Inflammatory macrophage treated with lipopolysaccharide for 1 hour (primary cell): ENCODE results near the gene DNAJC27.

ENCODE experiments used
- DNase-seq, 2 donors: peaks; one replicate each; pipeline ENCODE4 v3.0.0-alpha.2; 2020 to 2022

The DNAJC27 gene

DNA sequence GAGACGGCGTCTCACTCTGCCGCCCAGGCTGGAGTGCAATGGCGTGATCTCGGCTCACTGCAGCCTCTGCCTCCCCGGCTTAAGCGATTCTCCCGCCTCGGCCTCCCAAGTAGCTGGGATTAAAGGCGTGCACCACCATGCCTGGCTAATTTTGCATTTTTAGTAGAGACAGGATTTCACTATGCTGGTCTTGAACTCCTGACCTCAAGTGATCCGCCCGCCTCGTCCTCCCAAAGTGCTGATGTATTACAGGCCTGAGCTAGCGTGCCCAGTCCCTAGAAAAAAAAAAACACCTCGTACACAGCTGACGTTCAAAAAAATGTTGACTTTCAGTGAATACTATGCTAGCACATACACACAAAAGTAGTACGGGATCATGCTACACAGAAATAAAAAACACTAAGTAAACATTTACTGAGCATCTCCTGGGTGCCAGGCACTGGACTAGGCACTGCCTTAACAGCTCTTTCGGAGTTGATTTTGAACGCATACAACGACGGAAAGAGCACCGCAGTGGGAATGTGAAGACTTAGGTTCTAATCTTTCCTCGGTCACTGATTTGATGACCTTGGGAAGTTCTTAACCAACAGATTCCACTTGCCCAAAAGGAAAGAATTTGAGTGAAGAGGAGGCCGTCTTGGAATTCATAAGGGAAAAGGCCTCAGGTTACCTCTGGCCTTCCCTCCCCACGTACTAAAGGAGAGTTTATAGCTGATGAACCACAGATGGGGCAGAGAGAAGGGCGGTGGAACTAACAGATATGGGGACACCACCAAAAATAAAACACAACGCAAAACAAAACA lies 1.1 kb downstream of the DNAJC27 start:
- DNase-seq: no peak

DNA sequence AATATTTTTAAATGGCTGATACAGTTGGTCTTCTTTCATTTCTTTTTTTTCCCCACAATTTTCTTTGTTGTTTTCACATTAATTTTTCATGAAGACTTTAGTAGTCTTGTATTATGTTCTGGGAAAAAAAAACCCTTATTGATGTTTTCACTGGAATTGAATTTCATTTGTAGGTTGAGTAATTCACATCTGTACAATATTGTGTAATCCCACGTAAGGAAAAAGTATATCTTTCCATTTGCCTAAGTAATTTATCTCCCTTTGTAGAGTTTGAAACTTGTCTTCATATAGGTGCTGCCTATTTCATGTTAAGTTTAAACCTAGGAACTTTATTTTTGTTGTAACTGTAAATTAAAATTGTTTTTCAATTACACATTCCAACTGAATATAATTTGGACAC lies 2.0 kb downstream of the DNAJC27 start:
- no peak for DNase-seq

DNA sequence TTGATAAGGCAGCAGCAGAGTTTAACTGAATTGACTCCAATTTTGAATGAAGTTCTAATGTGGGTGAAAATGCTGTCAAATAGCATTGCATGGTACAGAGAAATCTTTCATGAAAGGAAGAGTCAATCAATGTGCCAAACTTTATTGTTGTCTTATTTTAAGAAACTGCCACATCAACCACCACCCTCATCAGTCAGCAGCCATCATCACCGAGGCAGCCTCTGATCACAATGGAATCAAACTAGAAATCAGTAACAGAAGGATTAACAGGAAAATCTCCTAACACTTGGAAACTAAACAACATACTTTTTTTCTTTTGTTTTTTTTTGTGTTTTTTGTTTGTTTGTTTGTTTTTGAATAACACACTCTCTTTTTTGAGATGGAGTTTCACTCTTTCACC lies 9.9 kb downstream of the DNAJC27 start:
- no peak for DNase-seq

DNA sequence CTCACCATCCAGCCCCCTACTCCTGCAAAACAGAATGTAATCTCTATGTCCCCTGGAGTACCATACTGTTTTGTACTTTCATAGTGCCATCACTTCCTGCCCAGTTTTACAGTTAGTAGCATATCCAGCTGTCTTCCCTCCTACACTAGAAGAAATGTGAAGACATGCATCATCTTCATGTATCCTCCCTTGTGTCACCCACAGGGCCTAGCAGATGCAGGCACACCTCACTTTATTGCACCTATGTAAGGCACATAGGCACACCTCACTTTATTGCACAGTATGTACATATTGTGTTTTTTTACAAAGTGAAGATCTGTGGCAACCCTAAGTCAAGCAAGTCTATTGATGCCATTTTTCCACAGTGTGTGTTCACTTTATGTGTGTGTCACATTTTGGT lies 12.0 kb downstream of the DNAJC27 start:
- no peak for DNase-seq

DNA sequence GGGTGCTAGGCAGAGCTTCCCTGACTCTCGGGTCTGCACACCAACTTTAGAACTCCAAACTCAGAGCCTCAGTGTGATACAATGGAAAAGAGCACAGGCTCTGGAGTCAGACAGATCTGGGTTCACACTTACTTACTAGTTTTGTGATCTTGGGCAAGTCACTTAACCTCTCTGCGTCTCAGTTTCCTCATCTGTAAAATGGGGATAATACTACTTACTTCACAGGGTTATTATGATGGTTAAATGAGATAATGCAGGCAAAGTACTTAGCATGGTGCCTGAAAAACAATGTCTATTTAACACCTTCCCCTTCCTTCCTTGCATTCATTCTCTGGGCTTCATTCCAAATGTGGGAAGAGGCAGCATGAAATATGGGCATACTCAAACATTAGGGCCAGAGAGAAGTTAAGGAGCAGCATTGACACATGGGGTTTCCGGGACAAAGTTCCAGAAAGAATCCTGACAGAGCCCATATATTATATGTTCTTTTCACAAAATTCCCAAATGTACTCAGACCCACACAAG lies 13.3 kb downstream of the DNAJC27 start:
- DNase-seq: no peak

DNA sequence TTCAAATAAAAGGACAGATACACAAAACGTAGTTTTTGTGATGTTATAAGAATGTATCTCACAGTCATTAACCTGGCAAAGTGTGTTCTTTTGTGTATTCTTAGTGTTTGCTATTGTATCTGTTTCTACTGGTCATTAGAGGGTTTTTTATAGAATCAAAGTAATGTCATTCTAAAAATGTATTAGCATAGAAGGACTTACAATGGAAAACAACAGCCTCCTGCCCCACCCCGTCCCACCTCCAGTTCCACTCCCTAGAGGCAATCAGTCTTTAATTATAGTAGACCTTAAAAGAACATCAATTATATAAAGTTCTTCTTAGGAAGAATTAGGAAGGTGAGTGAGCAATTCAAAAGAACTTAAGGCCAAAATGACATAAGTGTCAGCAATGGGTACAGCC lies 13.8 kb downstream of the DNAJC27 start:
- DNase-seq: no peak

DNA sequence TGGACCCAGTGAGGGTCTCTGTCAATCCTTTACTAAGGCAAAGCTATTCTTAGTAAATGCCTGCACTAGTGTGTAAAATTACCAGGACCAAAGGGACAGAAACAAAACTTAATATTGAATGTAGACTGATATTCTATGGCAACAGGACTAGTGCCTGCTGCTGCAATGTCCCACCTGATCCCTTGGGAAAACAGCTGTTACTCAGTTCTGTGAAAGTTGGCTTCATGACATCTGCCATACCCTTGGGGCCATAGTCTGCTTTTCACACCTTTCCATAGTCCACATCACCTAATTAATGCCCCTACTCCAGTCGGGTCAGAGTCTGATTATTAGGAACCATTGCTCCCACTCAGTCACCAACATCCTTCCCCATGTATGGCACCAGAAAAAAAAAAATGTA lies 14.5 kb downstream of the DNAJC27 start:
- no peak for DNase-seq

DNA sequence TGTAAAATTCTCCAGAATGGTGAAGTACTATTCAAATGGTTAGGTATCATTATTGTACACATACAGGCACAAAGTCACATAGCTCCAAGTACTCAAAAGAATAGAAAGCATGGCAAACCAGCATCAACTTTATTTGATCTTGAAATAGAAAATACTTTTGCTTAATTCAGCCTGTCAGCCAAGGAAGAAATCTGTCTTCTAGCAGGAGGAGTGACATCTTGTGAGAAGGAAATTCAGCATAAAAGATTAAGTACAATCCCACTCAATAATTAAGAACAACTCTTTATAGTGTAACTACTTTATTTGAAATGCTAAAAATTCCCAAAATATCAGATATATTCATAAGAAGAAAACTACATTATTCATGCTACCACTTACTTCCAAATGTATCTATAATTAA lies 15.8 kb downstream of the DNAJC27 start:
- DNase-seq: no peak

DNA sequence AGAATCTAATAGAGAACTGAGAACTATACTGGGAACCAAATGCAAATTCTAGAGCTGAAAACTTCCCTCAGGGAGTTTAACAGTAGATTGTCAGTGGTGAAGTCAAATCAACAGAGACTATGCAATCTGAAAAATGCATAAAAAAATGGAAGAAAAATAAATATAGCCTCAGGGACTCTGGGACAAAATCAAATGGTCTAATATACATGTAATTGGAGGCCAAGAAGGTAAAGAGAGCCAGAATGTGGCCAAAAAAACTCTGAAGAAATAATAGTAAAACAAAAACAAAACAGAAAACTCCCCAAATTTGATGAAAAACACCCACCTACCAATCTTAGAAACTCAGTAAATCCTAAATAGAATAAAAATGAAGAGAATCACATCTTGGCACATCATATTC lies 16.5 kb downstream of the DNAJC27 start:
- no peak for DNase-seq

DNA sequence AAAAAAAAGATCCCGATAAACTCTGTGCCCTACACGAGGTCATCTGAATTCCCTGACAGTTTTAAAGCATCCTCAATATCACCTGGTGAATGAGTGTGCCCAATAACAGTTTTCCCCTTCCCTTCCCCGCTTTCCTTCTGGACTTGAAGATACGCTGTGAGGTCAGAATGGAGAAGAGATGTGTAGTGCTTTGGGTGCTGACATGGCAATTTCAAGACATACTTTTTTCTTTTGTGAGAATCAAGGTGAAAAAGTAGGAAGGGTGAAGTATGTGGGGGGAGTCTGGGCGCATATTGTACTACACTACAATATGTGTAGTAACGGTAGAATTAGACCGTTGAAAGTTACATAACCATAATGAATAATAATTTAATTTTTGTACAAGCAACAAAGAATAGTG lies 21.7 kb downstream of the DNAJC27 start:
- no peak for DNase-seq

DNA sequence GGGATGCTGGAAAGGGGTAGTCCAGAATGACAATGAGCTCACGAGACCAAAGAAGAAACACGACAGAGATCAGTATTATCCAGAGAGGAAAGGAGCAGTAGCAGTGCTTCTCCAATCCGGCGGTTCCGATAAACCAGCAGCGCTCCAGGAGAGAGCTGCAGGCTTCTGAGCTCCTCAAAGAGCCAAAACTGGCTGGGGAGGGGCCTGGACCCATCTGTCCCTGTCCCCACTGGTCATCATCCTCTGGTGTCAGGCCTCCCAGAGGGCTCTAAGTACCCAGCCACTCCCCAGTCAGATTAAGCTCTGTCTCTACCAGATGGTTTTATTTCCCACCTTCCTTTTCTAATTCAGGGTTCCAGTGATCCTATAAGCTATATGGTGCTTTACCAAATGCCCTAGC lies 23.2 kb downstream of the DNAJC27 start:
- no peak for DNase-seq

DNA sequence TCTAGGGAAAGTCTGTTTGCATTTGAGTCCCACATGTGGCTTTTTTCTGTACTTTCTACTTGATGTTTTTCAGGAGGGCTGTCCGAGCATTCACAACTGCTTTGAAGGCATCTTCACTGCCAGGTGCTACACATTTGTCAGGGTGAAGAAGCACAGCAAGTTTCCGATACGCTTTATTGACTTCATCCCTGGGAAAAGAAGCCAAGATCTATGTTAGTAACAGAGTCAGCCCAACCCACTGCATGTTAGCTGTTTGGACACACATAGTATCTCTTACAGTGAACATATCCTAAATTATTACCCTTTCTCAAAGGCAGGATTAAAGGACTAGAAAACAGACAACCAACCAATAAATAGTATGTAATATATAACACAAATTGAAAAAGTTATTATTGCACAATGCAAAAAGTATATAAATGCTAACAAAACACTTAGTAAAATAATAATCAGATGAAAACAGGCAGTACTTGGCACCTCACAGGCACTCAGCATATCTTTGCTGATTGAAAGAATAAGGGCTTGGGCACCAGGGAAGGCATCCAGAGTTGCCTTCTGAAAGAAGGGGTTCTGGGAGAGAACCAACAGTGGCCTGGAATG lies 24.1 kb downstream of the DNAJC27 start:
- DNase-seq: no peak

DNA sequence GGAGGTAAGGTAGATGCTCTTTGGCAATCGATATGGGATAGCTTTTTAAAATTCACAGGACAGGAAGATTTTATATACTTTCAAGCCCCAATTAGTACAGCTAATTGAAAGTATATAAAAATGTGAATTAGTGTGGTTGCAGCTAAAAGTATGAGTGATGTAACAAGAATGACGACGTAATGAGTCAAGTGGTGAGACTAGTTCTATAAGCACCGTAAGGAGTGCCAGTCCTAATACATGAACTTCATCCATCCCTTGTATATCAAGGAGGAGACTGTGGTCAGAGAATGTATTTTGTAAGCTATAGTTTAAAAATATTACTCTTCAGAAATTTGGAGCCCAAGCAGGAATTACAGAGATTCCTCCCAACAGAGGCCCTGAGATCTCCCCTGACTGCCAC lies 25.8 kb downstream of the DNAJC27 start:
- no peak for DNase-seq

DNA sequence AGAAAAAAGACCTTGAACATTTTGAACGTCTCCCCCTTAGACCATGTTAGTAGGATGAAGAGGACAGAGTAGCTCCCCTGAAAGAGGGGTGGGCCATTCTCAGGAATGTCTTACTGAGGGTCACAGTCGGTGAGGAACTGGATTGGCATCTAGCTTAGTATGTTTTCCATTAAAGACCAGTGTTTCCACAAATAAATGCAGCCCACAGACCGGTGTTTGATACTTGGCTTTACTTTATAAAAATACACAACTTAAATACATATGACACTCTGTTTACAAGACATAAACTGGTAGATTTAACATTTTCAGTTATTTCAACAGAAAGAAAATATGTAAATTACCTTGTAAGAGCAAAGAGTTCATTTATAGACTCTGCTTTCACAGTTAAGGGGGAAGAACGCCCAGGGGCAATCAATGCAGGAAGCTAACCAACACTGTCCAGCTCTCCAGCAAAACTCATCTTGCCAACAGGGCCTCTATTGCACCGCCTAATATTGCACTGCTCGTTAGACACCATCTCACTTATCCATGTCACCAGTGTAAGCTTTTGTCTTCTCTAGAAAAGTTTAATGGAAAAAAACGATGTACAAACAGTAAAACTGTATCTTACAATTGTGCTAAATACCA lies 28.2 kb downstream of the DNAJC27 start:
- no peak for DNase-seq

DNA sequence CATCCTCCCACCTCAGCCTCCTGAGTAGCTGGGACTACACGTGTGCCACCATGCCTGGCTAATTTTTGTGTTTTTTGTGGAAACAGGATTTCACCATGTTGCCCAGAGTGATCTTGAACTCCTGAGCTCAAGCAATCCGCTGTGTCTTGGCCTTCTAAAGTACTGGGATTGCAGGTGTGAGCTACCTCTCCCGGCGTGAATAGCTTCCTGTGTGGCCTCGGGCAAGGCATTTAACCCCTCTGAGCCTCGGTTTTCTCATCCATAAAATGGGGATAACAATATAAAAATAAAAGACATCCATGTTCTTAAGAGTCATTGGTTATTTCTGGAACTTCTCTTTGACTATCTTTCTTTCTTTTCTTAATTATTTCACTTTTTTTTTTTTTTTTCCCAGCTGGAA lies 32.4 kb downstream of the DNAJC27 start:
- no peak for DNase-seq

DNA sequence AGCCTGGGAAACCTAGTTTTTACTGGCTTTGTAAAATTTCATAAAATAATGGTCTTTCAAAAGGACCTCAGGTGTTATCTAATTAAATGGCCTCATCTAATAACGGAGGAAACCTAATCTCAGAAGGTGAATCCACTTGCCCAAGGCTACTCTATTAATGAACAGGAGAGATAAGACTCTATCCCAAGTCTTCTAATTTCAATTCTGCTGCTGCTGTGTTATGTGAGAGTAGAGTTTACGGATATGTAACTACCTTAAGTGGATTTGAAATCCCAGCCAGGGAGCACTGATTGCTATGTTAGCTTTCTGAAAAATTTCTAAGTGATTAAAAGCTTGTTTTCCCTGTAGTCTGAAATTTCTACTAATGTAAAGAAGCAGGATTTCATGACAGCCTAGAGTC lies 34.5 kb downstream of the DNAJC27 start:
- no peak for DNase-seq

DNA sequence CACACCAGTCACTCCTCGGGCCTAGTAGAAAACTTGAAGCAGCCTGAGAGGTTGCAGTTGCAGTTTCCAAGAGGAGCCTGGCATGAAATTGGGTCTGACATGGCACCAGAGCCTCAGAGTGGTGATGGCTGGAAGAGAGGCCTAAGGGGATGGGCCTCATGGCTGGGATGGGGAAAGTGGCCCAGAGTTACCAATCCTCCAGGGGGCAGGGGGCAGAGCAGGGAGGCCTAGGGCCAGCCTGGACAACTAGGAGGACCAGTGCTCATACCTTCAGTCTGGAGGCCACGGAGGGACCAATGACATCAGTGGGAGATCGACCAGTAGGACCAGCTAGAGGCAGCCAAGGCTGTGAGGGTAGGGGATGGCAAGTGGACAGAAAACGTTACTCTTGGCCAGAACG lies 36.6 kb downstream of the DNAJC27 start:
- no peak for DNase-seq

DNA sequence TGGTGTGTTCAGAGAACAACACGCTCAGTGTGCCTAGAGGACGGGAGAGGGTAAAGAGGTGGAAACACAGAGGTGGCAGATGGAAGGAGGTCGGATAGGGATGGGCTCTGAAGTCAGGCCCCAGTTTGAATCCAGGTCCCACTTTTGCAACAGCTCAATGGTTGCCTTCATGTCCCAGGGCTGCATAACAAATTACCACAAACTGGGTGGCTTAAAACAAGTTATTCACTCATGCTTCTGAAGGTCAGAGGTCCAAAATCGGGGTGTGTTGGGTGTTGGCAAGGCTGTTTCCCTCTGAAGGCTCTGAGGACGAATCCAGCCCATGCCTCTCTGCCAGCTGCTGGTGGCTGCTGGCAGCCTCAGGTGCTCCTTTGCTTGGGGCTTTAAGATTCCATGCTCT lies 39.0 kb downstream of the DNAJC27 start:
- DNase-seq: no peak

DNA sequence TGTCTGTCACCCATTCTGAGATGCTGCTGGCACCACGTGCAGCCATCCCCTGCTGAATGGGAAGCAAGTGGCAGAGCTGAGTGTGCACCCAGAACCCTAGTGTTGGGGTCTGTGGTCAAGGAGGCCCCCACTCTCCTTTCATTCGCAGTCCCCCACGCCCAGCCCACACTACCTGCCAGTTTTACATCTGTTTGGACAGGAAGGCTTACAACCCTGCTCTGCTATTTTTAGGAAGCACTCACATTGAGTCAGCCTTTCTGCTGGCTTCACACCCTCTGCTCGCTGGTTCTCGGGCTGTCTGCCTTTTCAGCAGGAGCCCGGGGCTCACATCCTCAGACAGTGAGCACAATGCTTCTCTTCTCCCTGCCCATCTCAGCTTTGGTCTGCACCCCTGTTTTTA lies 41.0 kb downstream of the DNAJC27 start:
- DNase-seq: no peak

DNA sequence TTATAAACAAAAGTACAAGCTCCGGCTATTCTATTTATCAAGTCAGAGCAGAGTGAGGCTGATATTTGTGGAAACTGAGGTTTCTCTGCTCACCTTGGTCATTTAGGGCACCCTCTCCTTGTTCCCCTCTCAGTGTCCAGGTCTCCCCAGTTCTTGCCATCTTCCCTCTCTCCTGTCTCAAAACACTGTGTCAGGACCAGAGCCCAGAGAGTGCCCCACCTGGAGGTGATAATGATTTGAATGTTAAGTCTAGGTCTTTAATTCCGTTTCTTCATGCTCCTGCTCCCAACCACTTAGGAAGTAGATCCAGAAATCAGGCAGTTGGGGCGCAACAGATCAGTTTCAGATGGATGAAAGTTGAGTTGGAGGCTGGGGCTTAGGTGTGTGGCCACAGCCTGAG lies 42.5 kb downstream of the DNAJC27 start:
- DNase-seq: no peak

DNA sequence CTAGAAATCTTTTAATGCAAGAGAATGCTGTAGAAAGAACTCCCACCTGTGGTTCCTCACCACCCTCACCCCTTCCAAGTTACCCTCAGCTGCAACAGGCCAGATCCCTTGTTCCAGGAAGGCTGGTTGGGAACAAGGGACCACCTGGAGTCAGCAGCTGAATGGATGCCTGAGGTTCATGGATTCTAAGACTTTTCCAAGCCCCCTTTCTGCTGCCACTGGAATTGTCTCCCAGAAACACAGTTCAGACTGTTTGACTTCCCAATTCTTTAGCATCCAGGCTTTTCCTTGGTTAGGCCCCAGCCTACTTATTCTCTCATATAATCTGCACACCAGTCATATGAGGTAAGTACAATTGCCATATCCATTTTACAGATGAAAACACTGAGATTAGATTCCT lies 43.7 kb downstream of the DNAJC27 start:
- DNase-seq: no peak

DNA sequence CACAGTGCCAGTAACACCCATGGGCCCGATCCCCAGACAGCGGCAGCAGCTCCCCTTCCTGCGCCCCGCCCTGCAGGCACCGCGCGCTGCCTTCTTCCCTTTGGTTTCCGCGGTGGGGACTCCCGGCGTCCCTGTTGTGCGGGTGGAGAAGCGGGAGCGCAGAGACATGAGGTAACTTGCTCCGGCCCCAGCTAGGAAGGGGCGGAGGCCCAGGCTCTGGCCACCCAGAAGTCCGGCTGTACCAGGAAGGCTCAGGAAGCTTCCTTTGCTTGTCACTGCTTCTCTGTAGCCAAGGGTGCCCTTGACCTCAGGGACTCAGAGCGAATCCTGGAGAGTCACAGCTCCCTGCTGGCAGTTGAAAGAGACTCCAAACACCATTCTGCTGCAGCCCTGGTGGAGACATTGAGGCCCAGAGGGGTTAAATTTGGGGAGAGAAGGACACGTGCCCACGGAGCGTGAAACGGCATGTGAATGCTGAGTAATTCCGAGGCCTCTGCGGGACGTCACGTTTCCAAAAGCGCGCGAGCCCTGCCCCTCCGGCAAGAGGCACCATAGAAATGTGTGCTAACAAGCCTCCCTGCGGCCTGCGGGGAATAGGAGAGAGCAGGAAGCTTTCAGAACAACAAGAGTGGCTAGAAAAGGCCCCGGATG lies 45.0 kb downstream of the DNAJC27 start:
- peak; percentile 23 to 34 for DNase-seq

DNA sequence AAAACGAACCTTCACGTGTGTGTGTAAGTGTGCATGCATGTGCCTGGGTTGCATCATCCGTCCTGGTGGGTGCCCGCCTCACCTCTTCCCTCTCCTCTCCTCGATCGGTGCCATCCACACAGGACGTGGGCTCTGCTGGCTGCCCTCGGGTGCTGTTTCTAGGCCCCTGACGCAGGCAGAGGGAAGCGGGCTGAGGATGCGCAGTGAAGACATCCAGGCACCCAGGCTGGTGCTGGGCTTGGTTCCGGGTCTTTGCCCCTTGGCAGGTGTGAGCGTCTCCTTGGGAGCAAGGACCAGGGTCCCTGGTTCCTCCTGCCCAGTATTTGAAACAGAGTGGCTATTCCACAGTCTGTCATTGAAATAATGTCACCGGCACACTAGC lies 45.5 kb downstream of the DNAJC27 start:
- DNase-seq: no peak

DNA sequence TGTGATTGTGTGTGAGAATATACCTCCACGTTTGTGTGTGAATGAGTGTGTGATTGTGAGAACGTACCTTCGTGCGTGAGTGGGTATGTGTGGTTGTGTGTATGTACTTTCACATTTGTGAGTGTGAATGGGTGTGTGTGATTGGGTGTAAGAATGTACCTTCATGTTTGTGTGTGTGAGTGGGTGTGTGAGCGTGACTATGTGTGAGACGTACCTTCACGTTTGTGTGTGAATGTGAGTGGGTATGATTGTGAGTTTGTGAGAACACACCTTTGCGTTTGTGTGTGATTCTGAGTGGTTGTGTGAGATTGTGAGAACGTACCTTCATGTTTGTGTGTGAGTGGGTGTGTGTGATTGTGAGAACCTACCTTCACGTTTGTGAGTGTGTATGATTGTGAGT lies 45.9 kb downstream of the DNAJC27 start:
- no peak for DNase-seq
